GM12878 (cell line): ENCODE measurements around the gene UBE2J2. TPM values are rescaled to one million over a fixed set of nuclear protein-coding genes. Genes with fewer than 3 reads are reported as not detected.

ENCODE experiments used
- FOS ChIP-seq: IDR thresholded peaks from 3 replicates; pipeline ENCODE4 v1.6.1; 2011; ENCODE audit warnings: borderline replicate concordance; ENCODE audit not compliant: insufficient read length; ENCODE audit errors: extremely low read depth
- HDGF ChIP-seq: fragments of 450-650 bp; IDR thresholded peaks from 2 replicates; pipeline ENCODE4 v1.6.1; 2016; ENCODE audit warnings: antibody characterized with exemption
- KLF5 ChIP-seq: fragments of 450-650 bp; IDR thresholded peaks from 2 replicates; pipeline ENCODE4 v1.6.1; 2014; ENCODE audit warnings: mild to moderate bottlenecking; ENCODE audit not compliant: partially characterized antibody
- MEF2A ChIP-seq: IDR thresholded peaks from 2 replicates; pipeline ENCODE4 v1.6.1; 2011; ENCODE audit warnings: low read depth, mild to moderate bottlenecking, low read length, moderate library complexity; ENCODE audit not compliant: insufficient read depth
- NFIC ChIP-seq: IDR thresholded peaks from 2 replicates; pipeline ENCODE4 v1.6.1; 2012; ENCODE audit warnings: low read depth, mild to moderate bottlenecking, inconsistent platforms, low read length, moderate library complexity
- PRDM15 ChIP-seq: fragments of 450-650 bp; formaldehyde crosslinking; IDR thresholded peaks from 2 replicates; pipeline ENCODE4 v1.4.0; 2020; ENCODE audit warnings: mild to moderate bottlenecking, moderate library complexity
- SREBF1 ChIP-seq: IDR thresholded peaks from 2 replicates; pipeline ENCODE4 v1.6.1; 2012; ENCODE audit warnings: mild to moderate bottlenecking, low read length
- SUPT20H ChIP-seq: IDR thresholded peaks from 2 replicates; pipeline ENCODE4 v1.6.1; 2011; ENCODE audit warnings: low read depth, mild to moderate bottlenecking, low read length, moderate library complexity, borderline replicate concordance; ENCODE audit not compliant: control insufficient read depth
- ZNF24 ChIP-seq: fragments of 450-650 bp; IDR thresholded peaks from 2 replicates; pipeline ENCODE4 v1.6.1; 2017; ENCODE audit warnings: antibody characterized with exemption, mild to moderate bottlenecking
- polyA plus RNA-seq, 11 experiments: library from polyadenylated mRNA; depleted of rRNA in 4 of 11; unstranded in 6 of 11; stranded (reverse) in 5 of 11; fragments of >200 nt; fragmentation: Nextera tagmentation in 4 of 11; fragmentation: Illumina TruSeq in 1 of 11; extraction: Ambion mirVana in 4 of 11; extraction: Trizol in 1 of 11; gene quantifications; 1 replicate in 1 of 11; 2 replicates in 10 of 11; pipeline versions ENCODE4 v1.2.1 to v1.2.3, GENCODE V29; 2011 to 2016; ENCODE audit warnings: inconsistent platforms in 2 of 11, missing spikeins in 2 of 11, low read depth in 1 of 11
- total RNA-seq, 4 experiments: library from RNA; depleted of rRNA in 3 of 4; stranded (reverse); fragments of >200 nt in 3 of 4; fragmentation: Illumina TruSeq in 1 of 4; extraction: Trizol in 1 of 4; gene quantifications; 2 replicates each; pipeline versions ENCODE4 v1.2.1 to v1.2.3, GENCODE V29; 2013 to 2021

UBE2J2 gene
- total and polyA plus RNA-seq, 10 of the 15 experiments (the other 5 are each of a cell fraction or from before 2014, with no cell fraction given): 0.72 to 70.5 (median 49.2) TPM

- TF ChIP-seq MEF2A (no peak), ZNF24 (no peak), SUPT20H (no peak), SREBF1 (no peak), FOS (no peak), HDGF (no peak), KLF5 (no peak), PRDM15 (no peak), NFIC (no peak)
Observed at GRCh38 chr1:1285102-1285571, 11.5 kb upstream of the UBE2J2 start (continued).
